IPS-18c (cell line): ENCODE data around the gene MSH3.
"Not testable (repeated sequence)": the region's sequence is repeated elsewhere in the genome, so short reads cannot be mapped to it uniquely, and the experiment has no call there.

Source experiments
- H3K4me3 ChIP-seq: 2 replicates; pipeline ENCODE4 v1.7.0; 2013; ENCODE audit warnings: low read depth, mild to moderate bottlenecking, low read length, moderate library complexity; ENCODE audit not compliant: insufficient read depth
- H3K9me3 ChIP-seq: one replicate; pipeline ENCODE4 v1.6.1; 2013; ENCODE audit warnings: mild to moderate bottlenecking, low read length, moderate library complexity; ENCODE audit not compliant: control insufficient read depth, insufficient read depth

The MSH3 gene

DNA sequence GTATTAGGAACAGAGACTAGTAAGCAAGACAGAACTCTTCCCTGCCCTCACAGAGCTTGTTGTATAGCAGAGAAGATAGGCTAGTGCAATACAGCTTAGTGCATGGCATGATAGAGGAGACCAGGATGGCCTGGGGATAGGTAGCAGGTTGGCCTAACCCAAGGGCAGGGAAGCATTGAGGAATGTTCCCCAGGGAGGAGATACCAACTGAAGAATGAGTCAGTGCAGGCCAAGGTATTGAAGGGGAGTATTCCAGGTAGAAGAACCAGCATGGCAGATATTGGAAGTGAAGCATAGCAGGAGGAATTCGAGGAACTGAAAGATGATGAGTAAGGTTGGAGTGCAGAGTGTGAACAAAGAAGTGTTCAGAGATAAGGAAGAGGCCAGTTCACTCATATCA lies 138.9 kb downstream of the MSH3 start:
- H3K4me3 ChIP-seq, result no peak overlapping the region

GRCh38 chr5:80796846-80797245 lies 142.4 kb downstream of the MSH3 start:
- Histone ChIP-seq H3K4me3 (no peak overlapping the region), H3K9me3 (no peaks in the 10 kb centered on the region)

More for the DNA sequence above, 138.9 kb downstream of the MSH3 start:
- no peaks in the 10 kb centered on the region for H3K9me3 ChIP-seq

DNA sequence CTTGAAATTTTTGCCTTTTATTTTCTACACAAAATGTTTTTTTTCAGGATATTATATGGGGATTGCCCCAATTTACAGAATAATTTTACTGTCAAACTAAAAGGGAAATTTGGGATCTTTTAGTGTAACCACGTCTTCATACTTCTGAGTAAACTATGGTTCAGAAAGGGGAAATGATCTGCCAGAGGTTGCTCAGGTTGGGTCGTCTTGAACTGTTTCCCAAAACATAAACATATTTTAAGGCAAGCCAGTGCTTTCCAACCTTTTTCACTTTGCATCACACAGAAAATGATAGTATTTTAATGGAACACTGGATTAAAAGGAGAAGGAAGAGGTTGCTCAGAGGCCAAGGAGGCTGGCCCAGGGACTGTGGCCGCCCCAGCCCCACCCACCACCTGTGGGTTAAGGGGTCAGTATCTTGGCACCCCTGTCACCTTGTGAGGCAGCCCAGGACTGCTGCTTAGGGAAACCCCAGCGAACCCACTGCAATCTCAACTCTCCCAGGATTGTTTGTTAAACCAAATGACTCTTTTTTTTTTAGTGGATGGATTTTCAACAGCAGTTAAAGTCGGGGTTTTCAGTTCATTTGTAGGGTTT lies 143.1 kb downstream of the MSH3 start:
- Histone ChIP-seq H3K4me3 (no peak overlapping the region), H3K9me3 (no peaks in the 10 kb centered on the region)

DNA sequence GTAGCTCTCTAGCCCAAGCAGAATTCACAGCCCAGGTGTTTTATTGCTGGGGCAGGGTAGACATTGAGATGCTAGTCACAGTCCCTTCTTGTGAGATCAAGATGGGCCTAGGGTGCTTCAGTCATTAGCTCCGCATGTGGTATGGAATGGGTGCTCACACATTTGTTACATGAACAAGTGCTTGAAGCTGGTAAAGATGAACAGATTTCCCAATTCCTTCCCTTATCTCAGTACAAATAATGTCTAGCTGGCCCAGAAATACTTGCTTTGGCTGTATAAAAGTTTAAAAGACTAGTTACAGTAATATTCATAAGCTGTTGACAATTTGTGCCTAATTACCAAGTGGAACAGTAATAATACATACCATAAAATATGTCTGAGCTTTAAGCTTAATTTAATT lies 143.7 kb downstream of the MSH3 start:
- H3K4me3 ChIP-seq, result no peak overlapping the region
- no peaks in the 10 kb centered on the region for H3K9me3 ChIP-seq

DNA sequence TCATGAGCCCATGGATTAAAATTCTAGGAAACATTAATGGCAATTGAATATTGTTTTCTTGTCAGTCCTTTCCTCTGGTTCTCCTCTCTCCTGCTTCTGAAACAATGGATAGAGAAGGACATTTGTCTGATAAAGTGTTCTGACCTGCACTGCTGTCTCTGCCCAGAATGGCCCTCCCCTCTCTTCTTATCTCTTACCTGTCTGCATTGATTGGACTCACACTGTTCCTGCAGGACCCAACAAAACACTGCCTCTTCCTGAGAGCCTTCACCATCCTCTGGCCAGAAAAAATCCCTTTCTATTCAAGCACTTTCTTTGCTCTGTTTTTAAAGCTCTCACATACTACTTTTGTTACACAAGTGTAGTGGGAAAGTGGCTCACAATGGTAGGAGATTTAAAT lies 144.2 kb downstream of the MSH3 start:
- no peaks in the 10 kb centered on the region for H3K9me3 ChIP-seq
- no peak overlapping the region for H3K4me3 ChIP-seq

DNA sequence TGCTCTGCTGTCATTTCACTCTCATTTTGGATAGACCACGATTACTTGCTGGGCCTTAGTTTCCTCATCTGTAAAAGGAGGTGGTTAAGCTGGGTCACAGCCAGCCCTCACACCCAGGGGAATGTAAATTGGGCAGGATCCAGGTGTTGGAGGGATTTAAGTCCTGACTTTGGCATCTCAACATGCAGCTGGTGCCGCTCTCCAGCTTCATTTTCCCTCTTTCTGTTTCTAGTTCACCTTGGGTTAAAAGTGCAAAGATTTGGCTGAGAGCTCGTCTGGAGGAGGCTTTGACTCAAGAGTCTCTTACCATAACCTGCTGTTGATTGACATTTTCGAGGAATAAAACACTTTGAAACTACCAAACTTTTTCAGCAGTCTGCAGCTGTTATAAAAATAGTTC lies 144.6 kb downstream of the MSH3 start:
- H3K4me3 ChIP-seq, result no peak overlapping the region
- no peaks in the 10 kb centered on the region for H3K9me3 ChIP-seq

DNA sequence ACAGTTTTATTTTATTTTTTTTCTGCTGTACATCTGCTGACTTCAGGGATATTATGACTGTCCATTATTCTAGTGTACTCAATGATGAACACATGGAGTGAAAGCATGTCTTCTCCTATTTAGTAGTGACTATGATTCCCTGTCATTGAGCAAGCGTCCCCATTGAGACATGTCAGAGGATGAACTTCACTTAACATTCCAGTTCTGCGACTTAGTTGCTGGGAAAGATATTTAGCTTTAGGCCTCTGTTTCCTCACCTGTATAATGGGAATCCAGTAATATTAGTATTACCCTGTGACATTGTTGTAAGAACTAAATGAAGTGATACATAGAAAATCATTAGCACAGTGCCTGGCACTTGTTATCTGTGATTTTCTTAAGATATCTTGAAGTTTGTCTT lies 145.1 kb downstream of the MSH3 start:
- no peak overlapping the region for H3K4me3 ChIP-seq

DNA sequence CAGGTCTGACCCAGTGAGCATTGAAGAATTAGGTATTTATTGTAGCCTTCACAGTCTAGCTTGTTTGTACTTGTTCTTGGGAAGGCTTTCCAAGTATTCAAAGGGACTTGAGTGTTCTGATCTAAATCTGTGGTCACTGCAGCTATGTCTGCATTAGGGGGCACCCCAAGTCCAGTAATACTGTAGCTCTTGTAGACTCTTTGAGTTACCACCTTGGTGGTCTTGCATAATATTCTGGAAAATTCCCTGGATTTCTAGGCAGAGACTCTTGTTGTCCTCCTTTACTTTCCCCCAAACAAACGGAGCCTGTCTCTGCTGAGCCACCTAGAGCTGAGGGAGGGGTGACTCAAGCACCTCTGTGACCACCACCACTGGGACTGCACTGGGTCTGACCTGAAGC lies 149.9 kb downstream of the MSH3 start:
- Histone ChIP-seq H3K4me3 (no peak overlapping the region), H3K9me3 (no peaks in the 10 kb centered on the region)

More for the DNA sequence above, 145.1 kb downstream of the MSH3 start:
- no peaks in the 10 kb centered on the region for H3K9me3 ChIP-seq

DNA sequence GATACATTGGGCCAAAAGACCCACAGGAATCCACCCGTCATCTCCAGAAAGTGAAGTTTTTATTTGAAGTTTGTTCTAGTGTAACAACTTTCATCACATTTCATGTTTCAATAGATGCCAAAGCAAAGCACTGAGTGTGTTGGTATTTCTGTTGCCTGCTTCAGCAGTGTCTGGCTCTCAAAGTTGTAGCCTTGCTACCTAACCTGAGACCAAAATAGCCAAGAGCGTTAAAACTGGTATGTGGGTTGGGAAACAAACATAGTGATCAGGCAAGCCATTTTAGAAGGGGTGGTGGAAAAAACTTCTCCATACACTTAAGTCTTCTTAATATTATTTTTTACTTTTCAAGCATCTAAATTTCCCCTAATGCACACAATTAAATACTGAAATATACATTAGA lies 150.6 kb downstream of the MSH3 start:
- H3K4me3 ChIP-seq, result no peak overlapping the region
- no peaks in the 10 kb centered on the region for H3K9me3 ChIP-seq

- no peaks in the 10 kb centered on the region for H3K9me3 ChIP-seq
- H3K4me3 ChIP-seq, result no peak overlapping the region
Observed at GRCh38 chr5:80806929-80807328, 152.5 kb downstream of the MSH3 start.

- Histone ChIP-seq H3K9me3 (no peaks in the 10 kb centered on the region), H3K4me3 (no peak overlapping the region)
Observed at GRCh38 chr5:80809451-80809850, 155.0 kb downstream of the MSH3 start.

- H3K9me3 ChIP-seq, result no peaks in the 10 kb centered on the region
- no peak overlapping the region for H3K4me3 ChIP-seq
Observed at GRCh38 chr5:80810425-80810824, 156.0 kb downstream of the MSH3 start.

GRCh38 chr5:80816590-80816989 lies 162.1 kb downstream of the MSH3 start:
- Histone ChIP-seq H3K4me3 (no peak overlapping the region), H3K9me3 (peaks cover 2% of the 10 kb centered on the region)

- no peak overlapping the region for H3K4me3 ChIP-seq
Observed at GRCh38 chr5:80820685-80821084, 166.2 kb downstream of the MSH3 start.

DNA sequence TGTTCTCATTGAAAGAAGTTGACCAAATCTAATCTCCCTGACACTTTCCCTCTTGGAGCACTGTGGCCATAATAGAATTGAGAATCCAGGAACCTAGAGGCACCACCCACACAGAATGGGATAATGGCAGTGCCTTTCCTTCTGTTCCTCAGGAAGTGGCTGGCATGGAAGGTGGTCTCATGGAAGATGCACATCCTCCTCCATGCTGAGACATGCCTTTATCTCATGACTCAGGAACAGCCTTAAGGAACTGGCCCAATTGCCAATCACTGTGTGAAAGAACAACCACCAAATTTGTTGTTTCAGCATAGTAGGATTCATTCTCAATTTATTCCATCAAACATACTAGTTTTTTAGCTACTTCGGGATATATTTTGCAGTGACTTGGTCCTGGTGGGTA lies 168.2 kb downstream of the MSH3 start:
- Histone ChIP-seq H3K9me3 (peaks cover 2% of the 10 kb centered on the region), H3K4me3 (no peak overlapping the region)

More at GRCh38 chr5:80820685-80821084, 166.2 kb downstream of the MSH3 start:
- H3K9me3 ChIP-seq, result peaks cover 2% of the 10 kb centered on the region

DNA sequence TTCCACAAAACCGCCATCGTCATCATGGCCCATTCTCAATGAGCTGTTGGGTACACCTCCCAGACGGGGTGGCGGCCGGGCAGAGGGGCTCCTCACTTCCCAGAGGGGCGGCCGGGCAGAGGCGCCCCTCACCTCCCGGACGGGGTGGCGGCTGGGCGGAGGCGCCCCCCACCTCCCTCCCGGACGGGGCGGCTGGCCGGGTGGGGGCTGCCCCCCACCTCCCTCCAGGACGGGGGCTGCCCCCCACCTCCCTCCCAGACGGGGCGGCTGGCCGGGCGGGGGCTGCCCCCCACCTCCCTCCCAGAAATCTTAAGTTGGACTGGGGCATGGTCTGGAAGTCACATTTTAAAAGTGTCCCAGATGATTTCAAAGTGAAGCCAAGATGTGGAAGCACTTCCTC lies 169.7 kb downstream of the MSH3 start:
- not testable (repeated sequence) for H3K4me3 ChIP-seq

GRCh38 chr5:80825786-80826460 lies 171.5 kb downstream of the MSH3 start:
- no peak overlapping the region for H3K4me3 ChIP-seq
- H3K9me3 ChIP-seq, result no peaks in the 10 kb centered on the region

More for the DNA sequence above, 169.7 kb downstream of the MSH3 start:
- not testable (repeated sequence) for H3K9me3 ChIP-seq

GRCh38 chr5:80834710-80835109 lies 180.3 kb downstream of the MSH3 start:
- Histone ChIP-seq H3K9me3 (no peaks in the 10 kb centered on the region), H3K4me3 (no peak overlapping the region)

- Histone ChIP-seq H3K9me3 (no peaks in the 10 kb centered on the region), H3K4me3 (no peak overlapping the region)
Observed at GRCh38 chr5:80835128-80835527, 180.7 kb downstream of the MSH3 start.
